Endothelial cell of umbilical vein (primary cell): ENCODE results near the gene C11orf68. TPM values are rescaled to one million over a fixed set of nuclear protein-coding genes. Genes with fewer than 3 reads are reported as not detected.

Source experiments
- BruUV-seq: library from RNA; stranded (reverse); fragments of 400-500 nt; replicated peaks from 2 replicates; lab custom pipeline; 2021; lab: Mats Ljungman, UMichigan
- CTCF ChIA-PET: fragments of 300-600, 350-600 bp; sonication (Branson Sonifier 250); formaldehyde crosslinking; loops from one replicate; lab custom pipeline; 2021; ENCODE audit warnings: antibody characterized with exemption, inconsistent platforms; lab: Charles Lee
- POLR2A ChIA-PET: fragments of 300-600, 350-600 bp; sonication (Branson Sonifier 250); formaldehyde crosslinking; loops from one replicate; lab custom pipeline; 2021; ENCODE audit warnings: antibody characterized with exemption, inconsistent platforms; lab: Charles Lee
- DNase-seq: peaks from one replicate; pipeline ENCODE4 v3.0.0-alpha.2; 2011; ENCODE audit warnings: low read depth, low spot score
- FAIRE-seq: peaks from 2 replicates; lab custom pipeline; 2011; peaks lifted over from hg19 to GRCh38; lab: Jason Lieb, UNC
- H2AFZ ChIP-seq: 2 replicates; pipeline ENCODE4 v1.6.0; 2012; ENCODE audit warnings: low read depth, low read length, control low read depth, inconsistent platforms
- H3K27ac ChIP-seq: 2 replicates; pipeline ENCODE4 v1.5.1; 2011; ENCODE audit warnings: low read depth, mild to moderate bottlenecking, control low read depth, low read length, moderate library complexity; ENCODE audit not compliant: insufficient read depth
- H3K27me3 ChIP-seq, 2 experiments: 2 replicates each; pipeline versions ENCODE4 v1.6.0 to v1.6.1; 2011; ENCODE audit warnings: low read length in 2 of 2, mixed read lengths in 1 of 2; ENCODE audit not compliant: control insufficient read depth in 2 of 2, insufficient read depth in 2 of 2
- H3K36me3 ChIP-seq, 2 experiments: 2 replicates in 1 of 2; 3 replicates in 1 of 2; pipeline ENCODE4 v1.5.1; 2011; ENCODE audit warnings: low read length in 2 of 2, mild to moderate bottlenecking in 1 of 2, moderate library complexity in 1 of 2; ENCODE audit not compliant: control insufficient read depth in 2 of 2, insufficient read depth in 2 of 2; ENCODE audit errors: extremely low read depth in 1 of 2
- H3K4me1 ChIP-seq: 3 replicates; pipeline ENCODE4 v1.5.1; 2011; ENCODE audit warnings: mild to moderate bottlenecking, low read length; ENCODE audit not compliant: control insufficient read depth, insufficient read depth; ENCODE audit errors: extremely low read depth
- H3K4me2 ChIP-seq: 2 replicates; pipeline ENCODE4 v1.6.1; 2011; ENCODE audit warnings: low read length, control low read depth, mixed read lengths; ENCODE audit not compliant: insufficient read depth
- H3K4me3 ChIP-seq, 3 experiments: fragments of 200-600 bp in 1 of 3; sonication (generic), shearing (Covaris generic) in 1 of 3; replicated peaks in 1 of 3; 2 replicates each; pipeline ENCODE4 v1.5.1; 2011 to 2016; ENCODE audit warnings: control low read depth in 3 of 3, low read length in 3 of 3, mild to moderate bottlenecking in 2 of 3, inconsistent platforms in 1 of 3, low read depth in 1 of 3, moderate library complexity in 1 of 3; ENCODE audit not compliant: insufficient read depth in 1 of 3
- H3K79me2 ChIP-seq: 2 replicates; pipeline ENCODE4 v1.6.0; 2012; ENCODE audit warnings: low read length, inconsistent platforms; ENCODE audit not compliant: control insufficient read depth, insufficient read depth
- H3K9ac ChIP-seq: replicated peaks from 2 replicates; pipeline ENCODE3; 2011; ENCODE audit warnings: low read length, control low read depth; ENCODE audit not compliant: insufficient read depth; ENCODE audit errors: extremely low read depth
- H3K9me1 ChIP-seq: replicated peaks from 3 replicates; pipeline ENCODE4 v1.6.0; 2011; ENCODE audit warnings: mild to moderate bottlenecking, low read length; ENCODE audit not compliant: control insufficient read depth, insufficient read depth; ENCODE audit errors: extremely low read depth
- H3K9me3 ChIP-seq: replicated peaks from 2 replicates; pipeline ENCODE4 v1.5.1; 2012; ENCODE audit warnings: low read length, inconsistent platforms; ENCODE audit not compliant: control insufficient read depth, insufficient read depth
- H4K20me1 ChIP-seq: replicated peaks from 2 replicates; pipeline ENCODE3; 2011; ENCODE audit warnings: mild to moderate bottlenecking, low read length; ENCODE audit not compliant: control insufficient read depth, insufficient read depth; ENCODE audit errors: extremely low read depth
- CTCF ChIP-seq, 2 donors: IDR thresholded peaks; 1 replicate in 1 of 2; 2 replicates in 1 of 2; pipeline ENCODE4 v1.5.1; 2011; ENCODE audit warnings: low read length in 2 of 2, mild to moderate bottlenecking in 2 of 2, moderate library complexity in 2 of 2, control low read depth in 1 of 2, inconsistent platforms in 1 of 2, low read depth in 1 of 2; ENCODE audit not compliant: insufficient read depth in 1 of 2; ENCODE audit errors: extremely low read depth in 1 of 2
- FOS ChIP-seq: IDR thresholded peaks from 2 replicates; pipeline ENCODE4 v1.6.1; 2011; ENCODE audit warnings: mild to moderate bottlenecking, low read length, moderate library complexity, borderline replicate concordance; ENCODE audit not compliant: insufficient read depth
- GATA2 ChIP-seq: IDR thresholded peaks from 2 replicates; pipeline ENCODE4 v1.7.0; 2011; ENCODE audit warnings: low read depth, mild to moderate bottlenecking, moderate library complexity, mixed read lengths, low read length; ENCODE audit not compliant: insufficient read length, insufficient read depth
- JUN ChIP-seq: IDR thresholded peaks from 2 replicates; pipeline ENCODE4 v1.6.1; 2011; ENCODE audit warnings: borderline replicate concordance, low read depth; ENCODE audit not compliant: insufficient read length, insufficient read depth
- POLR2A ChIP-seq: IDR thresholded peaks from 2 replicates; pipeline ENCODE4 v1.6.1; 2012; ENCODE audit warnings: low read depth, mild to moderate bottlenecking, control low read depth, low read length
- POLR2AphosphoS5 ChIP-seq: IDR thresholded peaks from 2 replicates; pipeline ENCODE4 v1.6.1; 2012; ENCODE audit warnings: low read depth, mild to moderate bottlenecking, control low read depth, low read length, moderate library complexity; ENCODE audit not compliant: insufficient read depth
- dilution Hi-C: fragments of 300-500 bp; cut with MboI; formaldehyde crosslinking; loops from one replicate; pipeline ENCODE4 v1.15.0; 2019; ENCODE audit warnings: low sequenced_read_pairs; ENCODE audit not compliant: extremely low pct_ligation_motif_present
- intact Hi-C: fragments of 100-400 bp; cut with micrococcal nuclease; formaldehyde crosslinking; loops from one replicate; pipeline ENCODE4 v1.10.0; 2022
- polyA plus RNA-seq, 4 experiments: library from polyadenylated mRNA; depleted of rRNA in 3 of 4; stranded (reverse) in 3 of 4; unstranded in 1 of 4; fragments of >200 nt; gene quantifications; 2 replicates each; pipeline versions ENCODE4 v1.2.1 to v1.2.3, GENCODE V29; 2011 to 2012; ENCODE audit warnings: missing spikeins in 1 of 4
- total RNA-seq: library from RNA; stranded (reverse); gene quantifications from 2 replicates; pipeline ENCODE4 v1.2.3, GENCODE V29; 2021

Gene C11orf68
- total and polyA plus RNA-seq, 2 donors (not counting 3 experiments of a cell fraction or from before 2014, with no cell fraction given) = 35.6 to 66.5 TPM

GRCh38 chr11:65869643-65870306 is 49.1 kb downstream of the C11orf68 start:
- no TSS peak for BruUV-seq
- Histone ChIP-seq H3K27me3 (no peaks in the 10 kb centered on the region), H3K36me3 (peaks cover 6 to 34% of the 10 kb centered on the region in 2 experiments), H4K20me1 (no peaks in the 10 kb centered on the region), H3K4me1 (peaks cover 17% of the 10 kb centered on the region), H3K27ac (no peak overlapping the region), H3K9me3 (no peaks in the 10 kb centered on the region), H3K79me2 (peaks cover 2% of the 10 kb centered on the region), H3K9ac (no peak overlapping the region), H3K4me2 (no peak overlapping the region), H3K4me3 (no peak overlapping the region), H2AFZ (no peak overlapping the region), H3K9me1 (no peaks in the 10 kb centered on the region)
- FAIRE-seq (no peak), DNase-seq (no peak)
- dilution Hi-C loops = no loop called here
- intact Hi-C loops = no loop called here
- TF ChIP-seq POLR2AphosphoS5 = no peak
- no peak for TF ChIP-seq POLR2A
- no peak for TF ChIP-seq FOS
- TF ChIP-seq CTCF (IDR thresholded peaks at IDR 0.05; ENCODE audit: extremely low read depth in 1 of 2, insufficient read depth in 1 of 2, low read depth in 1 of 2, low read length in 2 of 2) = no peak
- TF ChIP-seq JUN = no peak
- TF ChIP-seq GATA2 = no peak
- ChIA-PET POLR2A (interaction anchor here (0.9 to 1.5 kb wide), 3 partner anchors 9 to 21 kb away, joined by 3 to 4 read pairs (median 3); partner anchors contain the start of gene CCDC85B), CTCF (interaction anchor here (1.1 to 7.1 kb wide), 3 partner anchors 10 to 18 kb away, joined by 3 to 73 read pairs (median 16); partner anchors contain the start of genes CFL1, FIBP and MUS81)
